KOPT-K1 (cell line): ENCODE results near the gene MIB1.
"Not testable (repeated sequence)": the region's sequence is repeated elsewhere in the genome, so short reads cannot be mapped to it uniquely, and the experiment has no call there.

Experiments
- H3K27ac ChIP-seq: fragments of 200-600 bp; sonication (generic); 2 replicates; pipeline ENCODE4 v1.5.1; 2016; ENCODE audit warnings: antibody characterized with exemption, mild to moderate bottlenecking, low read depth, low read length; ENCODE audit not compliant: poor library complexity, severe bottlenecking
- H3K36me3 ChIP-seq: fragments of 200-600 bp; sonication (generic); 2 replicates; pipeline ENCODE4 v1.5.1; 2017; ENCODE audit warnings: antibody characterized with exemption, mild to moderate bottlenecking, low read length, moderate library complexity; ENCODE audit not compliant: insufficient read depth
- H3K9me3 ChIP-seq: fragments of 200-600 bp; sonication (generic); 2 replicates; pipeline ENCODE4 v1.5.1; 2017; ENCODE audit warnings: antibody characterized with exemption, low read length, mild to moderate bottlenecking; ENCODE audit not compliant: insufficient read depth, poor library complexity, severe bottlenecking

Gene MIB1

GRCh38 chr18:21740538-21741311 is at the start of gene MIB1:
Gene MIB1, plus strand, starts transcription at chr18:21740792. Its CDS starts 792 bp downstream, at chr18:21741584.
- peaks cover 12% of the 10 kb centered on the region for H3K9me3 ChIP-seq
- no peaks in the 10 kb centered on the region for H3K36me3 ChIP-seq
- H3K27ac ChIP-seq = peak within 1 kb of the TSS; percentile 89

DNA sequence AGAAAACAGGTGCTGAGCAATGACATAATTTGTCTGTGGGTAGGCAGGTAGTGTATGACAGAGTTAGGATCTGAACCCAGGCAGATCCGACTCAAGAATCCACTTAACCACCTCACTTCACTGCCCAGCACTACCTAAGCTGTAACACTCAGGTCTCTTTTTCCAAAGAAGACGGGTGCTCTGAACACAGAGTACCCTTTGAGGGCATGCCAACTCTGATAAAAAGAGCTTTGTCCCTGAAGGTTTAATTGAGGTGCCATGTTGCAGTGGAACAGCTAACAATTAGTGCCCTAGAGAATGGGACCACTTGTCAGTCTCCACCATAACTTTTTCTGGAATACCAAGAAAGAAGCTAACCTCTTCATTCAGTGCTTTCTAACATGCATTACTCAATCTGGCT is 47.3 kb upstream of the MIB1 start:
- H3K9me3 ChIP-seq = peaks cover 19% of the 10 kb centered on the region
- peaks cover 86% of the 10 kb centered on the region for H3K36me3 ChIP-seq
- no peak overlapping the region for H3K27ac ChIP-seq

GRCh38 chr18:21700528-21701075 is 40.0 kb upstream of the MIB1 start:
- Histone ChIP-seq H3K36me3 (peaks cover 55% of the 10 kb centered on the region), H3K27ac (no peak overlapping the region), H3K9me3 (no peaks in the 10 kb centered on the region)

- no peaks in the 10 kb centered on the region for H3K9me3 ChIP-seq
- no peak overlapping the region for H3K27ac ChIP-seq
- peaks cover 51% of the 10 kb centered on the region for H3K36me3 ChIP-seq
These were observed 39.0 kb upstream of the MIB1 start for GRCh38 chr18:21701621-21702020.

- Histone ChIP-seq H3K36me3 (peaks cover 43% of the 10 kb centered on the region), H3K9me3 (no peaks in the 10 kb centered on the region), H3K27ac (no peak overlapping the region)
These were observed 38.0 kb upstream of the MIB1 start for GRCh38 chr18:21702602-21703001.

GRCh38 chr18:21703241-21703820 is 37.3 kb upstream of the MIB1 start:
- H3K27ac ChIP-seq = peak overlapping the region; percentile 68
- H3K9me3 ChIP-seq = no peaks in the 10 kb centered on the region
- H3K36me3 ChIP-seq = peaks cover 35% of the 10 kb centered on the region

DNA sequence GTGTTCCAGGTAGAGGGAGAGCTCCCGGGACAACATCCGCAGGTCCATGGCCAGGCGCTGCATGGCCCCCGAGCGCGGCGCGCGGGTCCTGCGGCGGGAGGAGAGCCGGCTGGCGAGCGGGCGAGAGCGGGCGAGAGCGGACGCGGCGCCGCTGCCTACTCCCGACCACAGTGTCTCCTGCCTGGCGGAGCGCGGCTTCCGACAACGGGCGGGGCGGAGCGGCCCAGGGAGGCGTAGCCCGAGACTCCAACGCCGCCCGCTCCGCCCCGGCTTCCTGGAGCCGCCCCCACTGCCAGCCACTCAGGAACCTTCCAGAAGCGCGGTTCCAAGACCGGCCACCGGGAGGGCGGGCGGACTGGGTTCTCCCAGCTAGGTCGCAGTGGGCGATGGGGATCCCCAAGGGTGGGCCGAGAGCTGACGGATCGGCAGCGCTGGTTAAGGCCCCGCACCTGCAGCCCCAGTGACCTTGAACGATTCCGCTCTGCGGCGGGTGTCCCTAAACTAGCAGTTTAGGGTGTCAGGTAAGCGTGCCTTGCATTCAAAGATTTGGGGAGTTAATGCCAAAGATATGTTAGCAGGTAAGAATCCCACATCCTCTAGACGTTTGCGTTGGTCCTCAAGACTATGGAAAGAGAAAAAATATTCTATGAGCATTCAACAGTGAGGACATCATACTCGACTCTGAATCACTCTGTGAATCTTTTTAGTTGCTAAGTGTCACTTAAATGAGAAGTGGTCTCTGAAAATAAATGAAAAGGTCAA is 35.8 kb upstream of the MIB1 start, which contains the start of gene ABHD3:
ABHD3 (minus strand) TSS at position 172 of the 762 bp plus-strand sequence; CDS start at position 63, 109 bp downstream.
- H3K9me3 ChIP-seq = no peaks in the 10 kb centered on the region

DNA sequence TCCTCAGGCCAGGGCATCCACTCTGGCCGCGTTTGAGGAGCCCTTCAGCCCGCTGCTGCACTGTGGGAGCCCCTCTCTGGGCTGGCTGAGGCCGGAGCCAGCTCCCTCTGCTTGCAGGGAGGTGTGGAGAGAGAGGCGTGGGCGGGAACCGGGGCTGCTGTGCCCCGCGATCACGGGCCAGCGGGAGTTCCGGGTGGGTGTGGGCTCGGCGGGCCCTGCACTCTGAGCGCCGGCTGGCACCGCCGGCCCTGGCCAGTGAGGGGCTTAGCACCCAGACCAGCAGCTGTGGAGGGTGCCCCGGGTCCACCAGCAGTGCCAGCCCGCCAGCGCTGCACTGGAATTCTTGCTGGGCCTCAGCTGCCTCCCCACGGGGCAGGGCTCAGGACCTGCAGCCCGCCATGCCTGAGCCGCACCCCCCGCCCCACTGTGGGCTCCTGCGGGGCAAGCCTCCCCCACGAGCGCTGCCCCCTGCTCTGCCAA is 34.2 kb upstream of the MIB1 start:
- peaks cover 9% of the 10 kb centered on the region for H3K36me3 ChIP-seq
- no peaks in the 10 kb centered on the region for H3K9me3 ChIP-seq
- no peak overlapping the region for H3K27ac ChIP-seq

More for the DNA sequence above, 35.8 kb upstream of the MIB1 start, which contains the start of gene ABHD3:
- Histone ChIP-seq H3K27ac (peak within 1 kb of the TSS; percentile 68), H3K36me3 (peaks cover 21% of the 10 kb centered on the region)

DNA sequence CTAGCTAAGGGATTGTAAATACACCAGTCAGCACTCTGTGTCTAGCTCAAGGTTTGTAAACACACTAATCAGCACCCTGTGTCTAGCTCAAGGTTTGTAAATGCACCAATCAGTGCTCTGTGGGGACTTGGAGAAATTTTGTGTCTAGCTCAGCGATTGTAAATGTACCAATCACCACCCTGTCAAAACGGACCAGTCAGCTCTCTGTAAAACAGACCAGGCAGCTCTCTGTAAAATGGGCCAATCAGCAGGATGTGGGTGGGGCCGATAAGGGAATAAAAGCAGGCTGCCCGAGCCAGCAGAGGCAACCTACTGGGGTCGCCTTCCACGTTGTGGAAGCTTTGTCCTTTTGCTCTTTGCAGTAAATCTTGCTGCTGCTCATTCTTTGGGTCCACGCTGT is 33.5 kb upstream of the MIB1 start:
- not testable (repeated sequence) for H3K36me3 ChIP-seq, H3K9me3 ChIP-seq, H3K27ac ChIP-seq

GRCh38 chr18:21714474-21714873 is 26.1 kb upstream of the MIB1 start:
- H3K36me3 ChIP-seq = no peaks in the 10 kb centered on the region
- no peak overlapping the region for H3K27ac ChIP-seq

GRCh38 chr18:21722687-21723086 is 17.9 kb upstream of the MIB1 start:
- no peaks in the 10 kb centered on the region for H3K9me3 ChIP-seq
- H3K36me3 ChIP-seq = no peaks in the 10 kb centered on the region
- no peak overlapping the region for H3K27ac ChIP-seq

More at GRCh38 chr18:21714474-21714873, 26.1 kb upstream of the MIB1 start:
- peaks cover 11% of the 10 kb centered on the region for H3K9me3 ChIP-seq

DNA sequence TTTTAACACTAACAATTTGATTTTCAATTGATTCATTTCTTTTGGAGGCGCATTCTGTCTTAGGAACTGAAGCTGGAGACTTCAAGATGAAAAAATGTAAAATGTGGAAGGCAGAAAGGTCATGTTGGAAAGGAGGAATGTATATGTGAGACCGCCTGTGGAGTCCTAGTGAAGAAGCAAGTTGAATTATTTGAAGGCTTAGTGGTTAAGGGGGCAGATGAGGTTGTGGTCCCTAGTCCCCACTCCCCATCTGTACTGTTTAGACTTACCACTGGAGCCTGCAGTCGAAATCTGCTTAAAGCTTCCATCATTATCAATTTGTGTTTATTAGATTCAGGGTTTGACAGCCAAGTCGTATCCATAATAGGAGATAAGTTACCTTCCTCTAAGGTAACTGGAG is 15.4 kb upstream of the MIB1 start:
- no peak overlapping the region for H3K27ac ChIP-seq
- no peaks in the 10 kb centered on the region for H3K9me3 ChIP-seq
- H3K36me3 ChIP-seq = no peaks in the 10 kb centered on the region

DNA sequence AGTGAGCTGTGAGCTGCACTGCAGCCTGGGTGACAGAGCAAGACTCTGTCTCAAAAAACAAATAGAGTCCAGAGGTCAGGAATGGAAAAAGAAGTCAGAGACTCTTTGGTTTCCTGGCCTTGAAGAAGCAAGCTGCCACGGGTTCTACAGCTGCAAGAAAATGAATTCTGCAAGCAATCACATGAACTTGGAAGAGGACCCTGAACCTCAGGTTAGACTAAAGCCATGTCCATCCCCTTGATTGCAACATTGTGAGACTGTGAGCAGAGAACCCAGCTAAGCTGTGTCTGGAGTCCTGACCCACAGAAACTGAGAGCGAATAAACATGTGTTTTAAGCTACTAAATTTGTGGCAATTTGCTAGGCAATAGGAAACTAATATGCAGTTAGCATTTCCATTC is 12.9 kb upstream of the MIB1 start:
- H3K36me3 ChIP-seq = no peaks in the 10 kb centered on the region
- H3K27ac ChIP-seq = no peak overlapping the region
- H3K9me3 ChIP-seq = no peaks in the 10 kb centered on the region

GRCh38 chr18:21733011-21733410 is 7.6 kb upstream of the MIB1 start:
- Histone ChIP-seq H3K9me3 (peaks cover 20% of the 10 kb centered on the region), H3K36me3 (no peaks in the 10 kb centered on the region), H3K27ac (no peak overlapping the region)
